Esophagus squamous epithelium (tissue), 5 donors: ENCODE data around the gene GSC. TPM values are rescaled to one million over a fixed set of nuclear protein-coding genes. Genes with fewer than 3 reads are reported as not detected.

Experiments
- DNase-seq: peaks from one replicate; lab custom pipeline; 2025; lab: John Stamatoyannopoulos, UW
- H3K27ac ChIP-seq, 4 donors: fragments of 200-600 bp; sonication (generic); one replicate each; pipeline ENCODE4 v1.5.1; 2016 to 2019; ENCODE audit warnings: mild to moderate bottlenecking in 1 of 4
- H3K27me3 ChIP-seq, 4 donors: fragments of 200-600 bp; sonication (generic); 1 replicate in 3 of 4; 2 replicates in 1 of 4; pipeline versions ENCODE4 v1.5.1 to v1.6.0; 2017 to 2021; ENCODE audit warnings: antibody characterized with exemption in 1 of 4
- H3K36me3 ChIP-seq, 3 donors: fragments of 200-600 bp; sonication (generic); one replicate each; pipeline ENCODE4 v1.5.1; 2016 to 2019
- H3K4me1 ChIP-seq, 3 donors: fragments of 200-600 bp; sonication (generic); one replicate each; pipeline ENCODE4 v1.5.1; 2017 to 2019
- H3K4me3 ChIP-seq, 4 donors: fragments of 200-600 bp; sonication (generic); 1 replicate in 3 of 4; 2 replicates in 1 of 4; pipeline ENCODE4 v1.5.1; 2016 to 2019; ENCODE audit warnings: mild to moderate bottlenecking in 2 of 4, moderate library complexity in 1 of 4
- H3K9me3 ChIP-seq, 3 donors: fragments of 200-600 bp; sonication (generic); one replicate each; pipeline ENCODE4 v1.5.1; 2016 to 2019
- CTCF ChIP-seq, 6 experiments: fragments of 450-650 bp in 4 of 6; fragments of 200-600 bp in 2 of 6; sonication (generic) in 2 of 6; IDR thresholded peaks; one replicate each; pipeline ENCODE4 v1.5.1; 2016 to 2019; ENCODE audit warnings: antibody characterized with exemption in 6 of 6, mild to moderate bottlenecking in 4 of 6, moderate library complexity in 4 of 6
- POLR2A ChIP-seq, 4 donors: fragments of 450-650 bp; IDR thresholded peaks; one replicate each; pipeline ENCODE4 v1.6.1; 2017; ENCODE audit warnings: antibody characterized with exemption in 4 of 4, mild to moderate bottlenecking in 4 of 4, moderate library complexity in 3 of 4
- whole genome bisulfite sequencing, 2 donors: methylation state at CpG; one replicate each; pipeline ENCODE4 v1.1.5; 2018; 5-methylcytosine and 5-hydroxymethylcytosine counted together
- intact Hi-C: fragments of 100-400 bp; cut with DNase I; formaldehyde crosslinking; loops from one replicate; pipeline ENCODE4 v1.15.0; 2022
- total RNA-seq, 4 donors: library from RNA; depleted of rRNA; stranded (reverse); fragments of >200 nt; gene quantifications; one replicate each; pipeline ENCODE4 v1.1.0, GENCODE V29; 2016
- donor health status: DM: yes; HTN: yes; CAD: no.

The GSC gene
- total RNA-seq, 4 donors from 2014 or later: 0.38 TPM; not detected in 3

GRCh38 chr14:94787092-94787491, 17.2 kb upstream of the GSC start:
- H3K27me3 ChIP-seq: peaks cover 0 to 53% (median 0%) of the 10 kb centered on the region in 4 donors
- intact Hi-C loops: no loop called here
- H3K4me1 ChIP-seq: no peaks in the 10 kb centered on the region
- H3K27ac ChIP-seq: no peak overlapping the region
- no peak for DNase-seq
- WGBS, 2 donors: 57% methylated on average over 4 of the region's 5 CpGs; no CpG with 5 or more reads in 1 of the 2 donors
- H3K4me3 ChIP-seq: no peak overlapping the region
- TF ChIP-seq CTCF (IDR thresholded peaks at IDR 0.05): no peak
- no peak for TF ChIP-seq POLR2A (IDR thresholded peaks at IDR 0.05)
- H3K36me3 ChIP-seq: no peaks in the 10 kb centered on the region
- H3K9me3 ChIP-seq: no peaks in the 10 kb centered on the region

- intact Hi-C loops: no loop called here
- no peak overlapping the region for H3K4me3 ChIP-seq
- no peaks in the 10 kb centered on the region for H3K9me3 ChIP-seq
- no peaks in the 10 kb centered on the region for H3K4me1 ChIP-seq
- H3K36me3 ChIP-seq: no peaks in the 10 kb centered on the region
- peaks cover 0 to 71% (median 3%) of the 10 kb centered on the region in 4 donors for H3K27me3 ChIP-seq
- WGBS, 2 donors: 59 to 72% methylated on average over 6 of the region's 8 CpGs
- TF ChIP-seq CTCF (IDR thresholded peaks at IDR 0.05) (no peak), POLR2A (IDR thresholded peaks at IDR 0.05) (no peak)
- DNase-seq: no peak
- no peak overlapping the region for H3K27ac ChIP-seq
Observed at GRCh38 chr14:94780536-94781399, 10.9 kb upstream of the GSC start.

GRCh38 chr14:94779713-94780112, 9.8 kb upstream of the GSC start:
- no peak for DNase-seq
- 67 to 76% methylated on average over 3 to 5 of the region's 5 CpGs for WGBS, 2 donors

GRCh38 chr14:94775871-94776210, 5.9 kb upstream of the GSC start:
- H3K27me3 ChIP-seq: peaks cover 15 to 100% (median 41%) of the 10 kb centered on the region in 4 donors
- WGBS, 2 donors: 14 to 23% methylated on average over 2 of the region's 2 CpGs
- no peaks in the 10 kb centered on the region for H3K36me3 ChIP-seq
- no peaks in the 10 kb centered on the region for H3K9me3 ChIP-seq
- H3K27ac ChIP-seq: no peak overlapping the region
- DNase-seq: no peak
- peaks cover 0 to 11% (median 0%) of the 10 kb centered on the region in 3 donors for H3K4me1 ChIP-seq
- H3K4me3 ChIP-seq: no peak overlapping the region
- TF ChIP-seq POLR2A (IDR thresholded peaks at IDR 0.05) (no peak), CTCF (IDR thresholded peaks at IDR 0.05) (no peak)
- intact Hi-C loops: no loop called here

More at GRCh38 chr14:94779713-94780112, 9.8 kb upstream of the GSC start:
- intact Hi-C loops: no loop called here
- TF ChIP-seq CTCF (IDR thresholded peaks at IDR 0.05): no peak
- no peak for TF ChIP-seq POLR2A (IDR thresholded peaks at IDR 0.05)
- Histone ChIP-seq H3K27ac (no peak overlapping the region), H3K36me3 (no peaks in the 10 kb centered on the region), H3K4me3 (no peak overlapping the region), H3K9me3 (no peaks in the 10 kb centered on the region), H3K4me1 (no peaks in the 10 kb centered on the region), H3K27me3 (peaks cover 0 to 74% (median 12%) of the 10 kb centered on the region in 4 donors)

GRCh38 chr14:94775091-94775870, 5.4 kb upstream of the GSC start:
- Histone ChIP-seq H3K4me1 (peaks cover 1 to 17% (median 3%) of the 10 kb centered on the region in 3 donors), H3K27ac (no peak overlapping the region), H3K9me3 (no peaks in the 10 kb centered on the region), H3K4me3 (no peak overlapping the region), H3K36me3 (no peaks in the 10 kb centered on the region), H3K27me3 (peaks cover 16 to 100% (median 44%) of the 10 kb centered on the region in 4 donors)
- no peak for DNase-seq
- intact Hi-C loops: no loop called here
- WGBS, 2 donors: 11 to 20% methylated on average over 14 to 19 of the region's 20 CpGs
- no peak for TF ChIP-seq POLR2A (IDR thresholded peaks at IDR 0.05)
